H9 (cell line): ENCODE results near the gene ASGR1. TPM values are rescaled to one million over a fixed set of nuclear protein-coding genes. Genes with fewer than 3 reads are reported as not detected.

Source experiments
- DNase-seq: peaks from one replicate; pipeline ENCODE4 v3.0.0-alpha.2; 2017
- H2AFZ ChIP-seq: one replicate; pipeline ENCODE4 v1.6.1; 2013; ENCODE audit warnings: mild to moderate bottlenecking, low read length, control low read depth, moderate library complexity
- H2AK5ac ChIP-seq: 2 replicates; pipeline ENCODE4 v1.6.1; 2013; ENCODE audit warnings: low read length, control low read depth, mixed read lengths; ENCODE audit not compliant: insufficient read length
- H2BK120ac ChIP-seq: one replicate; pipeline ENCODE4 v1.6.1; 2013; ENCODE audit warnings: low read depth, mild to moderate bottlenecking, low read length, control low read depth, inconsistent platforms; ENCODE audit not compliant: poor library complexity, severe bottlenecking
- H2BK12ac ChIP-seq: 2 replicates; pipeline ENCODE4 v1.6.1; 2013; ENCODE audit warnings: low read length, control low read depth, mixed read lengths, low read depth; ENCODE audit not compliant: insufficient read length
- H2BK15ac ChIP-seq: 2 replicates; pipeline ENCODE4 v1.6.1; 2013; ENCODE audit warnings: low read depth, low read length, control low read depth
- H2BK20ac ChIP-seq: one replicate; pipeline ENCODE4 v1.6.1; 2013; ENCODE audit warnings: low read depth, mild to moderate bottlenecking, low read length, control low read depth, inconsistent platforms; ENCODE audit not compliant: poor library complexity, severe bottlenecking
- H2BK5ac ChIP-seq: 2 replicates; pipeline ENCODE4 v1.6.1; 2013; ENCODE audit warnings: low read length, control low read depth, mixed read lengths; ENCODE audit not compliant: insufficient read length
- H3K14ac ChIP-seq: 2 replicates; pipeline ENCODE4 v1.6.1; 2013; ENCODE audit warnings: low read length, control low read depth; ENCODE audit not compliant: insufficient read depth
- H3K18ac ChIP-seq: 2 replicates; pipeline ENCODE4 v1.6.1; 2013; ENCODE audit warnings: low read depth, mild to moderate bottlenecking, mixed read lengths, low read length, control low read depth; ENCODE audit not compliant: insufficient read length
- H3K23ac ChIP-seq: 2 replicates; pipeline ENCODE4 v1.6.1; 2013; ENCODE audit warnings: low read length, control low read depth, mixed read lengths, low read depth; ENCODE audit not compliant: insufficient read length
- H3K23me2 ChIP-seq: 2 replicates; pipeline ENCODE4 v1.6.1; 2013; ENCODE audit warnings: low read depth, mild to moderate bottlenecking, mixed read lengths, low read length, control low read depth; ENCODE audit not compliant: insufficient read length, poor library complexity, severe bottlenecking
- H3K27ac ChIP-seq: 2 replicates; pipeline ENCODE4 v1.5.1; 2013; ENCODE audit warnings: low read length, control low read depth, mixed read lengths, low read depth; ENCODE audit not compliant: insufficient read length
- H3K27me3 ChIP-seq: 2 replicates; pipeline ENCODE4 v1.6.1; 2013; ENCODE audit warnings: low read length, control low read depth, inconsistent platforms; ENCODE audit not compliant: insufficient read depth
- H3K4ac ChIP-seq: 2 replicates; pipeline ENCODE4 v1.6.1; 2013; ENCODE audit warnings: low read depth, mild to moderate bottlenecking, control low read depth, inconsistent platforms, low read length, moderate library complexity
- H3K4me1 ChIP-seq: 2 replicates; pipeline ENCODE4 v1.6.1; 2013; ENCODE audit warnings: low read length, control low read depth, inconsistent platforms; ENCODE audit not compliant: insufficient read depth
- H3K4me2 ChIP-seq: 2 replicates; pipeline ENCODE4 v1.6.1; 2013; ENCODE audit warnings: low read length, control low read depth, mixed read lengths; ENCODE audit not compliant: insufficient read length, insufficient read depth
- H3K56ac ChIP-seq: 2 replicates; pipeline ENCODE4 v1.6.1; 2013; ENCODE audit warnings: low read depth, mild to moderate bottlenecking, mixed read lengths, low read length, control low read depth; ENCODE audit not compliant: insufficient read length
- H3K79me1 ChIP-seq: 2 replicates; pipeline ENCODE4 v1.6.1; 2013; ENCODE audit warnings: low read depth, mild to moderate bottlenecking, moderate library complexity, low read length, control low read depth, inconsistent platforms; ENCODE audit not compliant: insufficient read depth, poor library complexity, severe bottlenecking
- H3K79me2 ChIP-seq: 2 replicates; pipeline ENCODE4 v1.6.1; 2013; ENCODE audit warnings: low read length, control low read depth, inconsistent platforms; ENCODE audit not compliant: insufficient read depth
- H3K9ac ChIP-seq: 2 replicates; pipeline ENCODE4 v1.6.1; 2013; ENCODE audit warnings: low read length, control low read depth, mixed read lengths; ENCODE audit not compliant: insufficient read length; ENCODE audit errors: extremely low read depth
- H3K9me3 ChIP-seq: one replicate; pipeline ENCODE4 v1.6.1; 2013; ENCODE audit warnings: low read depth, low read length, inconsistent platforms; ENCODE audit not compliant: control insufficient read depth
- H3T11ph ChIP-seq: one replicate; pipeline ENCODE4 v1.6.1; 2013; ENCODE audit warnings: mild to moderate bottlenecking, low read length, control low read depth, inconsistent platforms
- H4K20me1 ChIP-seq: one replicate; pipeline ENCODE4 v1.6.1; 2013; ENCODE audit not compliant: control insufficient read depth, insufficient read length, insufficient read depth
- H4K5ac ChIP-seq: 2 replicates; pipeline ENCODE4 v1.6.1; 2013; ENCODE audit warnings: low read depth, mild to moderate bottlenecking, mixed read lengths, low read length, control low read depth; ENCODE audit not compliant: insufficient read length
- H4K8ac ChIP-seq: replicated peaks from 2 replicates; pipeline ENCODE4 v1.6.1; 2013; ENCODE audit warnings: low read length, control low read depth, mixed read lengths, low read depth; ENCODE audit not compliant: insufficient read length
- H4K91ac ChIP-seq: 2 replicates; pipeline ENCODE4 v1.6.1; 2013; ENCODE audit warnings: low read depth, mild to moderate bottlenecking, moderate library complexity, mixed read lengths, low read length, control low read depth; ENCODE audit not compliant: insufficient read length
- H3K27ac Mint-ChIP-seq, 3 experiments: 2 replicates in 2 of 3; 3 replicates in 1 of 3; pipeline ENCODE4 v1.8.0; 2020 to 2021; ENCODE audit warnings: mixed read lengths in 3 of 3, mild to moderate bottlenecking in 1 of 3, moderate library complexity in 1 of 3
- H3K27me3 Mint-ChIP-seq: 2 replicates; pipeline ENCODE4 v1.8.0; 2021; ENCODE audit warnings: low read depth, mild to moderate bottlenecking, moderate library complexity, mixed read lengths
- H3K36me3 Mint-ChIP-seq, 3 experiments: 2 replicates in 2 of 3; 3 replicates in 1 of 3; pipeline ENCODE4 v1.8.0; 2020 to 2021; ENCODE audit warnings: low read depth in 3 of 3, mixed read lengths in 3 of 3; ENCODE audit not compliant: insufficient read depth in 1 of 3
- H3K4me1 Mint-ChIP-seq, 2 experiments: 2 replicates each; pipeline ENCODE4 v1.8.0; 2020; ENCODE audit warnings: mixed read lengths in 2 of 2
- H3K4me3 Mint-ChIP-seq, 2 experiments: 2 replicates in 1 of 2; 3 replicates in 1 of 2; pipeline ENCODE4 v1.8.0; 2020 to 2021; ENCODE audit warnings: mild to moderate bottlenecking in 2 of 2, mixed read lengths in 2 of 2, moderate library complexity in 1 of 2
- H3K9me3 Mint-ChIP-seq, 2 experiments: 2 replicates in 1 of 2; 3 replicates in 1 of 2; pipeline ENCODE4 v1.8.0; 2020; ENCODE audit warnings: mild to moderate bottlenecking in 2 of 2, mixed read lengths in 2 of 2, moderate library complexity in 1 of 2
- CTCF ChIP-seq: fragments of 200-600 bp; sonication (generic); conservative IDR thresholded peaks from 3 replicates; pipeline ENCODE4 v1.8.0; 2021; ENCODE audit warnings: antibody characterized with exemption, mild to moderate bottlenecking
- WGBS: extraction: QIAGEN DNeasy Blood & Tissue Kit; methylation state at CpG from one replicate; pipeline ENCODE4 v1.1.7; 2013; ENCODE audit warnings: missing lambda C conversion rate, low lambda C conversion rate, mixed read lengths; ENCODE audit not compliant: insufficient read length; ENCODE audit errors: extremely low coverage; 5-methylcytosine and 5-hydroxymethylcytosine counted together
- total RNA-seq: library from RNA; stranded (reverse); gene quantifications from 2 replicates; pipeline ENCODE4 v1.2.1, GENCODE V29; 2021

Gene ASGR1
- total RNA-seq, 1 experiment from 2014 or later = 5.9 TPM

- no peak overlapping the region for H3K14ac ChIP-seq
- H2AK5ac ChIP-seq = no peak overlapping the region
- no peak overlapping the region for H3K18ac ChIP-seq
- no peak overlapping the region for H2AFZ ChIP-seq
- Mint-ChIP-seq H3K4me3 (no peak overlapping the region), H3K27ac (no peak overlapping the region), H3K27me3 (peaks cover 23% of the 10 kb centered on the region), H3K36me3 (no peaks in the 10 kb centered on the region), H3K9me3 (no peaks in the 10 kb centered on the region), H3K4me1 (peaks cover 5 to 10% of the 10 kb centered on the region in 2 experiments; a peak in 3 of 4 replicates)
- no peak overlapping the region for H3K23ac ChIP-seq
- no peaks in the 10 kb centered on the region for H3K79me1 ChIP-seq
- H3K27me3 ChIP-seq = peaks cover 5% of the 10 kb centered on the region; the same call in 1 of the 2 replicates
- no peaks in the 10 kb centered on the region; the same call in 1 of the 2 replicates for H3K4me1 ChIP-seq
- H3K23me2 ChIP-seq = peaks cover 16% of the 10 kb centered on the region
- no peak overlapping the region for H4K8ac ChIP-seq
- H2BK15ac ChIP-seq = no peak overlapping the region
- DNase-seq = no peak
- H4K91ac ChIP-seq = no peak overlapping the region
- no peak overlapping the region for H3K4me2 ChIP-seq
- H3K9me3 ChIP-seq = no peaks in the 10 kb centered on the region
- TF ChIP-seq CTCF = no peak
- no peak overlapping the region for H2BK12ac ChIP-seq
- H2BK120ac ChIP-seq = no peak overlapping the region
- H4K5ac ChIP-seq = no peak overlapping the region
- no peak overlapping the region for H3K27ac ChIP-seq
- no CpG with 5 or more reads among the region's 11 CpGs for WGBS
- H4K20me1 ChIP-seq = no peaks in the 10 kb centered on the region
- H3K79me2 ChIP-seq = no peaks in the 10 kb centered on the region
- no peak overlapping the region for H2BK20ac ChIP-seq
- no peak overlapping the region for H3K56ac ChIP-seq
- H3T11ph ChIP-seq = no peak overlapping the region
- H3K4ac ChIP-seq = no peak overlapping the region
- H2BK5ac ChIP-seq = no peak overlapping the region
- H3K9ac ChIP-seq = no peak overlapping the region
These were observed 225 bp downstream of the ASGR1 start for GRCh38 chr17:7178973-7179316.
